CD4-positive, alpha-beta T cell (primary cell): ENCODE results near the gene SLC25A42. TPM values are rescaled to one million over a fixed set of nuclear protein-coding genes. Genes with fewer than 3 reads are reported as not detected.

ENCODE experiments used
- ATAC-seq: fragments of 200-7000 bp; cut with Tn5 transposase; one replicate; pipeline ENCODE4 v1.10.0; 2022; ENCODE audit warnings: mild to moderate bottlenecking; ENCODE audit not compliant: poor library complexity
- CTCF ChIA-PET: fragments of 350-600 bp; sonication (Branson Sonifier 250); formaldehyde crosslinking; loops from one replicate; lab custom pipeline; 2021; ENCODE audit warnings: antibody characterized with exemption, inconsistent platforms; lab: Charles Lee
- POLR2A ChIA-PET: fragments of 350-600 bp; sonication (Branson Sonifier 250); formaldehyde crosslinking; loops from one replicate; lab custom pipeline; 2021; ENCODE audit warnings: antibody characterized with exemption, inconsistent platforms; lab: Charles Lee
- DNase-seq, 14 experiments: peaks; one replicate each; pipeline ENCODE4 v3.0.0-alpha.2; 2013 to 2020; ENCODE audit warnings: mixed read lengths in 2 of 14
- H3K27ac ChIP-seq, 2 donors: one replicate each; pipeline versions ENCODE4 v1.5.1 to v1.7.0; 2013; ENCODE audit warnings: low read length in 2 of 2, low read depth in 1 of 2, mild to moderate bottlenecking in 1 of 2
- H3K27me3 ChIP-seq, 2 experiments: 1 replicate in 1 of 2; 2 replicates in 1 of 2; pipeline versions ENCODE4 v1.6.1 to v1.7.0; 2013; ENCODE audit warnings: low read length in 2 of 2, control low read depth in 1 of 2, mild to moderate bottlenecking in 1 of 2, moderate library complexity in 1 of 2; ENCODE audit not compliant: insufficient read depth in 2 of 2, control insufficient read depth in 1 of 2
- H3K36me3 ChIP-seq: one replicate; pipeline ENCODE4 v1.6.1; 2013; ENCODE audit warnings: low read length, control low read depth; ENCODE audit not compliant: insufficient read depth
- H3K4me1 ChIP-seq: one replicate; pipeline ENCODE4 v1.6.1; 2013; ENCODE audit warnings: low read length, control low read depth; ENCODE audit not compliant: insufficient read depth
- H3K4me3 ChIP-seq: one replicate; pipeline ENCODE4 v1.5.1; 2013; ENCODE audit warnings: mild to moderate bottlenecking, low read length, moderate library complexity
- H3K9me3 ChIP-seq, 2 experiments: 1 replicate in 1 of 2; 2 replicates in 1 of 2; pipeline versions ENCODE4 v1.6.1 to v1.7.0; 2013; ENCODE audit warnings: low read length in 2 of 2, mild to moderate bottlenecking in 2 of 2, control low read depth in 1 of 2, moderate library complexity in 1 of 2; ENCODE audit not compliant: control insufficient read depth in 1 of 2, insufficient read depth in 1 of 2
- H3K27ac Mint-ChIP-seq: one replicate; pipeline ENCODE4 v1.8.0; 2020; ENCODE audit warnings: mixed read lengths
- H3K27me3 Mint-ChIP-seq: one replicate; pipeline ENCODE4 v1.8.0; 2021; ENCODE audit warnings: mixed read lengths
- H3K36me3 Mint-ChIP-seq: one replicate; pipeline ENCODE4 v1.8.0; 2021; ENCODE audit warnings: low read depth, mixed read lengths
- H3K4me1 Mint-ChIP-seq: one replicate; pipeline ENCODE4 v1.8.0; 2021; ENCODE audit warnings: low read depth, mixed read lengths
- H3K4me3 Mint-ChIP-seq: one replicate; pipeline ENCODE4 v1.8.0; 2020; ENCODE audit warnings: mild to moderate bottlenecking, mixed read lengths
- H3K9me3 Mint-ChIP-seq: one replicate; pipeline ENCODE4 v1.8.0; 2020; ENCODE audit warnings: mixed read lengths
- intact Hi-C, 2 experiments: fragments of 100-400 bp; cut with DNase I in 1 of 2; cut with micrococcal nuclease in 1 of 2; formaldehyde crosslinking; loops; one replicate each; pipeline versions ENCODE4 v1.15.1 to v1.9.0; 2023 to 2025; cut with DNase I, micrococcal nuclease
- total RNA-seq, 174 experiments: library from RNA in 2 of 174; stranded (reverse) in 2 of 174; gene quantifications; one replicate each; pipeline ENCODE4 v1.2.3 and lab custom pipeline; 2021 to 2026
- TF ChIP-seq, protein P1 (sequence below): fragments of 200-600 bp; IDR thresholded peaks from one replicate; pipeline ENCODE4 v1.8.0; 2022; ENCODE audit warnings: antibody characterized with exemption, mild to moderate bottlenecking

The SLC25A42 gene
- total RNA-seq, 2 experiments from 2014 or later: 15.1 to 15.4 TPM

DNA sequence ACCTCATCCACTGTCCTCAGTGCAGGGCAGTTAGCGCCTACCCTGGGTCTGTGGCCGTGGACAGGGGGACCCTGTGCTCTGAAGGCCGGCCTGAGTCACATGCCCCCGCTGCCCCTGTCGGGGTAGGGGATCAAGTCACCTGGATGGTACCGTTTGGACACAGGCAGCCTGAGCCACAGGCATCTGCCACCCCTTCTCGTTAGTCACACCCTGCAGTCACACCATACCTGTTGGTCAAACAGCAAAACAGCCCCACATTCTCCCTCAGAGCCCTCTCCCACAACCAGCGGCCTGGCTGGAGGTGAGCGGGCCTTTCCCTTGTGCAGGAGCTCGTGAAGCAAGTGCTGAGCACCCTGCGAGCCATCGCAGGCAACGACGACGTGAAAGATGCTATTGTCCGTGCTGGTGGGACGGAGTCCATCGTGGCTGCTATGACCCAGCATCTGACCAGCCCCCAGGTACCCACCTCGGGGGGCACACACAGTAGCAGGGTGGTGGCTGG, 8.8 kb upstream of the SLC25A42 start:
- no peaks in the 10 kb centered on the region for H3K9me3 ChIP-seq
- H3K27ac ChIP-seq: no peak overlapping the region
- H3K27ac Mint-ChIP-seq: no peak overlapping the region
- no peak overlapping the region for H3K4me3 Mint-ChIP-seq
- H3K4me1 Mint-ChIP-seq: no peaks in the 10 kb centered on the region
- no peak overlapping the region for H3K4me3 ChIP-seq
- peaks cover 49% of the 10 kb centered on the region for H3K36me3 Mint-ChIP-seq
- DNase-seq (no peak), ATAC-seq (no peak)
- ChIA-PET CTCF (no interaction called here), POLR2A (no interaction called here)
- TF ChIP-seq, protein P1, sequence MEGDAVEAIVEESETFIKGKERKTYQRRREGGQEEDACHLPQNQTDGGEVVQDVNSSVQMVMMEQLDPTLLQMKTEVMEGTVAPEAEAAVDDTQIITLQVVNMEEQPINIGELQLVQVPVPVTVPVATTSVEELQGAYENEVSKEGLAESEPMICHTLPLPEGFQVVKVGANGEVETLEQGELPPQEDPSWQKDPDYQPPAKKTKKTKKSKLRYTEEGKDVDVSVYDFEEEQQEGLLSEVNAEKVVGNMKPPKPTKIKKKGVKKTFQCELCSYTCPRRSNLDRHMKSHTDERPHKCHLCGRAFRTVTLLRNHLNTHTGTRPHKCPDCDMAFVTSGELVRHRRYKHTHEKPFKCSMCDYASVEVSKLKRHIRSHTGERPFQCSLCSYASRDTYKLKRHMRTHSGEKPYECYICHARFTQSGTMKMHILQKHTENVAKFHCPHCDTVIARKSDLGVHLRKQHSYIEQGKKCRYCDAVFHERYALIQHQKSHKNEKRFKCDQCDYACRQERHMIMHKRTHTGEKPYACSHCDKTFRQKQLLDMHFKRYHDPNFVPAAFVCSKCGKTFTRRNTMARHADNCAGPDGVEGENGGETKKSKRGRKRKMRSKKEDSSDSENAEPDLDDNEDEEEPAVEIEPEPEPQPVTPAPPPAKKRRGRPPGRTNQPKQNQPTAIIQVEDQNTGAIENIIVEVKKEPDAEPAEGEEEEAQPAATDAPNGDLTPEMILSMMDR: no peak
- H3K9me3 Mint-ChIP-seq: no peaks in the 10 kb centered on the region
- peaks cover 46% of the 10 kb centered on the region for H3K36me3 ChIP-seq
- H3K27me3 Mint-ChIP-seq: no peaks in the 10 kb centered on the region
- intact Hi-C loops: loop anchor here in 1 of 2 experiments (2.0 kb wide), 1 partner anchor 60 kb away; no protein-coding TSS in a partner anchor
- H3K4me1 ChIP-seq: no peaks in the 10 kb centered on the region
- H3K27me3 ChIP-seq: no peaks in the 10 kb centered on the region

DNA sequence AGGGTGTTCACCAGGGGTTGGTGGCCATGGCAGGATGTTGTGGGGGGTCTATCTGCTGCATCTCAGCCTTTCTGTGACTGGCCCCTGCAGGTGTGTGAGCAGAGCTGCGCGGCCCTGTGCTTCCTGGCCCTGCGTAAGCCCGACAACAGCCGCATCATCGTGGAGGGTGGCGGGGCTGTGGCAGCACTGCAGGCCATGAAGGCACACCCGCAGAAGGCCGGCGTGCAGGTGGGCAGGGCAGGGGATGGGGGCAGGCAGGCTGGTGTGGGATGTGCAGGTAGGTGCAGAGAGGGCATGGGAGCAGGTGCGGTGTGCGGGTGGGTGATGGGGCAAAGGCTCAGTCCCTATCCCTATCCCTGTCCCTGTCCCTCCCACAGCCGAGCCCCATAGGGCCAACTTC, 8.1 kb upstream of the SLC25A42 start:
- CTCF ChIA-PET: no interaction called here
- Mint-ChIP-seq H3K27me3 (no peaks in the 10 kb centered on the region), H3K36me3 (peaks cover 43% of the 10 kb centered on the region), H3K4me1 (no peaks in the 10 kb centered on the region), H3K27ac (no peak overlapping the region), H3K4me3 (no peak overlapping the region), H3K9me3 (no peaks in the 10 kb centered on the region)
- Histone ChIP-seq H3K27ac (no peak overlapping the region), H3K27me3 (no peaks in the 10 kb centered on the region), H3K4me3 (no peak overlapping the region), H3K9me3 (no peaks in the 10 kb centered on the region), H3K36me3 (peaks cover 46% of the 10 kb centered on the region), H3K4me1 (no peaks in the 10 kb centered on the region)
- POLR2A ChIA-PET: no interaction called here
- DNase-seq (no peak), ATAC-seq (no peak)
- TF ChIP-seq, protein P1: no peak
- intact Hi-C loops: loop anchor here in 1 of 2 experiments (2.0 kb wide), 1 partner anchor 59 kb away; no protein-coding TSS in a partner anchor

DNA sequence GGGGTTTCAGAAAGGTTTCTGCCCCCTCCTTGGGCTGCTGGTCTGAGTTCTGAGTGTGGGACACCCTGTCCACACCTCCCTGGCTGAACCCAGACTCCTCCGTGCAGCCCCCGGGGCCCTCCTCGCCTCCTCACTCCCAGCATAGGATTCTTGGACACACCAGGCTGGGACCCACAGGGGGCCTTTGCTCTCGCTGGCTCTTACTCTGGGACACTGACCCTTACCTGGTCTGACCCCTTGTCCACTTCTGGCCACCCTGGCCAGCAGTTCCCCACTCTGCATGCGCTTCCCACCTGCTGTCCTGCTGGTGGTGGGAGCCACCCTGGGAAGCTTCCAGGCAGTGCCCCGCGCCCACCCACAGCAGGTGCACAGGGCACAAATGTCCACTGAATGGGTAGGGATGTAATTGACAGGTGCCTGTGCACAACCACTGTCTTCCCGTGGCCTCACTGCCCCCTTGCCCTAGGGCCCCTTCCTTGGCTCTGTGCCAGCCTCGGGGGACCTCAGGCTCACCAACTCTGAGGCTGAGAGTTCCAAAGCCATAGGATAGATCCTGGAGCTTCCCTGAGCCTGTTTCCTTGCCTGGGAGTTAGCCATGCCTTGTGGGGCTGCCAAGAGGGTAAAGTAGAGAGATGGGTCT, 7.0 kb upstream of the SLC25A42 start:
- ChIA-PET CTCF (no interaction called here), POLR2A (no interaction called here)
- Histone ChIP-seq H3K27me3 (no peaks in the 10 kb centered on the region), H3K27ac (no peak overlapping the region), H3K36me3 (peaks cover 42% of the 10 kb centered on the region), H3K4me1 (no peaks in the 10 kb centered on the region), H3K4me3 (no peak overlapping the region), H3K9me3 (no peaks in the 10 kb centered on the region)
- TF ChIP-seq, protein P1: no peak
- no peaks in the 10 kb centered on the region for H3K9me3 Mint-ChIP-seq
- peaks cover 40% of the 10 kb centered on the region for H3K36me3 Mint-ChIP-seq
- DNase-seq (no peak), ATAC-seq (no peak)
- no peak overlapping the region for H3K4me3 Mint-ChIP-seq
- intact Hi-C loops: no loop called here
- H3K4me1 Mint-ChIP-seq: no peaks in the 10 kb centered on the region
- no peak overlapping the region for H3K27ac Mint-ChIP-seq
- no peaks in the 10 kb centered on the region for H3K27me3 Mint-ChIP-seq
